Hypothalamus (tissue), 51 donors: ENCODE data around the gene KLF13.
A peak's percentile ranks its signal among the peaks of the same experiment; 100 is the strongest.

ENCODE experiments used
- DNase-seq, 51 donors: peaks; one replicate each; lab custom pipeline; 2025; lab: John Stamatoyannopoulos, UW

Gene KLF13

GRCh38 chr15:31358957-31359701 is 32.5 kb downstream of the KLF13 start:
- DNase-seq: no peak

- DNase-seq: no peak
These were observed 33.1 kb downstream of the KLF13 start for GRCh38 chr15:31359702-31360111.

DNA sequence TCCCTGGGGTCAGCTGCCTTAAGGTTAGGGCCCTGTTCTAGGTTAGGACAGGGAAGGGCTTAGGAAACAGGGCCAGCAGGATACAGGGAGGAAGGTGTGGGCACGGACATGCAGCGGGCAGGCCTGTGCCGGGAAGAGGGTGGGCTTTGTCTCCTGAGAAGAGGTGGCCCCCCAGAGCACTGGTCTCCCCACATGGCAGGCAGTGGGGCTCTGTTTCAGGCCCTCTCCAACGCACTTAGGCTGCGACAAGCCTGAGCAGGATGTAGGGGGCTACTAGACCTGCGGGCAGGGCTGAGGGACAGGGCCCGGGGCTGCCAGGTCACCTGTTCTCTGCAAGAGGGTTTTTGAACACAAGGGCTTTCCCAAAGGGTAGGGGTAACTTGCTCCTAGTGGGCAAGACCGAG is 33.5 kb downstream of the KLF13 start:
- no peak for DNase-seq

DNA sequence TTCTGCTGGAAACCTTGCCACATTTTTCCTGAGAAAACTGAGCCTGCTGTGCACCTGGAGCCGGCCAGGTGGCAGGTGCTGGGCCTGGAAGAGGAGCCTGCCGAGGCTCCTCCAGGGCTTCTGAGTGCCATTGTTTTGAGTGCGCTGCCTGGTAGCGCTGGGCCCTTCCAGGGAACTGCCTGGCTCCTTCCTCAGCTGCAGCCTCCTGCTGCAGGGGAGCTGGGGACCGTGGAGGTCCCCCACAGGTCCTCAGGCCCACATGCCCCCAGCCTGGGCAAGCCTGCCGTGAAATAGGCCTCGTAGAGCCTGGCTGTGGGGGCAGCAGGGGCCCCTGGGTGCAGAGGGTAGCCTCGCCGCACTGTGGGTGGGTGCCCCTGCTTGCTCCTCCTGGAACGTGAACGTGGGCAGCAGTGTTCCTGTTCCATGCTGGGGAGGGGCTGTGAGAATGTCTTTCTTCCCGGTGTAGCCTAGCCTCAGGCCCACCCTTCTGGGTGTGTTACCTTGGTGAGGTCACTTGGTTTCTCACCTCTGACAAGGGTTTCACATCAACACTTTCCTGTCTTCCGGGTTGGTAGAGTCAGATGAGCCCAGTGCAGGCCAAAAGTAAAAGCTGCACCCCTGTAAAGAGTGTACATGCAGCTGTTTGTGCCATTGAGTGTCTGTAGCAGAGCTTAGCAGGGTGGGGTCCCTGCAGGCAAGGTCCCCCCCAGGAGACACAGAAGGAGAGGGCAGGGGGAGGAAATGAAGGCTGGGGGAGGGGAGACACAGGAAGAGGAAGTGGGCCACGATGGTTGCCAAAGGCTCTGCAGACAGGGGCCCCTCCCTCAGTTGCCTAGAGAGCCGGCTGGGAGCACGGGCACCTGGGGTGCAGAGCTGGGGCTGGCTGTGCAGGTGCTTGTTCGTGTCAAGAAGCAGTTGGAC is 34.5 kb downstream of the KLF13 start:
- peak in 1 of 51 donors; percentile 24 for DNase-seq

GRCh38 chr15:31361764-31362515 is 35.3 kb downstream of the KLF13 start:
- no peak for DNase-seq

GRCh38 chr15:31362886-31363285 is 36.3 kb downstream of the KLF13 start:
- no peak for DNase-seq

DNA sequence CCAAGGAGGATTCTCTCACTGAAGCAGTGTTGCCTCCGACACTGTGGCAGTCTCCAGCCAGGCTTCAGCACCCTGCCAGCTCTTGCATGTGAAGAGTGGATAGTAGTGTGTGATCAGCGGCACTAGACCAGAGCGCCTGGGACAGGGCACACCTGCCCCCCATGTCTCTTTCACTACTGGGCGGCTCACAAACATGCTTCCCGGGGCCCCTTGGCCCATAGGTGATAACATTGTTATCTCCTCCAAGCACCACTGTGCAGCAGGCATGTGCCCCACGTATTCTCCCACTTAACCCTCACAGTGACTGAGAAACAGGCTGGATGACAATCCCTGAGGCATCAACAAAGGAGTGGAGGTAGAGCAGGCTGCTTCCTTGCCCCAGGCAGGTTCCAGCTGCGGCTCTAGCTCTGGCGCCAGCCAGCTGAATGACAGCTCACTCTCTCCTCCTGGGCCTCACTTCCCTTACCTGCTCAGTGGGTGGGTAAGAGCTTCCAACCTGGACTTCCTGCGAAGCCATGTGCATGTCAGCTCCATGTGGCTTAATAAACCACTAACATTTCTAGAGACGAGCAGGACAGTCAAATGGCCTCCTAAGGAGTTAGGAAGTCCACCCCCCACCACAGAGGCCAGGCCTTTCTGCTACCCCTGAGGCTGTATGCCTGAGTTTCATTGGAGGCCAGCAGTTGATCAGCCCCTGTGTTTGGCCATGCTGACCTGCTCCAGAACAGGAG is 37.8 kb downstream of the KLF13 start:
- peak in 4 of 51 donors; percentile 14 to 31 (median 22) for DNase-seq

DNA sequence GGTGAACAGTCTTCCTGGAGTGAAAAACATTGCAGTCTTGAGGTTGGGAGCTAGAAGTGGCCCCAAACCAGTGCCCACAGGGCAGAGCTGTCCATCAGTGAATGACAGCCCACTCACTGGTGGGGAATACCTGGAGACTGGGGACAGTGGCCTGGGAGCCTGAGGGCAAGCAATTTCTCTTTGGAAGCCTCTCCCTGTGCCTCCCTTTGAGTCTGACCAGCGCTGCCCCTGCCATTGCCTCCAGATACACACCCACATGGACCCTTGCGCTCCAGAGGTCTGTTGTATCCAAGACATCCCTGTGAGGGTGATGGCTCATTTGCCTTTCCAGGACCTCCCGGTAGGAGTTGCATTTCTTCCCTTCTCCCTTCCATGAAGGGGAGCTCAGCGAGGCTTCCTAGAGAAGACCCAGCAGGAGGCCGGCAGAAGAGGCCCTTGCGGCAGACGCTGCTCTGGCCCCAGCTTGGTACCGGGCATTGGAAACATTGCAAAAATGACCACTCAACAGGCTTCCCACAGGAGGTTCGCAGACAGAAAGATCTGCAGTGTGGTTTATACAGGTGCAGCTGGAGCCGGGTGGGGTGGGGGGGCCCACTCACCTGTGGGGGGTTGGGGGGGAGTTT is 38.5 kb downstream of the KLF13 start:
- no peak for DNase-seq

DNA sequence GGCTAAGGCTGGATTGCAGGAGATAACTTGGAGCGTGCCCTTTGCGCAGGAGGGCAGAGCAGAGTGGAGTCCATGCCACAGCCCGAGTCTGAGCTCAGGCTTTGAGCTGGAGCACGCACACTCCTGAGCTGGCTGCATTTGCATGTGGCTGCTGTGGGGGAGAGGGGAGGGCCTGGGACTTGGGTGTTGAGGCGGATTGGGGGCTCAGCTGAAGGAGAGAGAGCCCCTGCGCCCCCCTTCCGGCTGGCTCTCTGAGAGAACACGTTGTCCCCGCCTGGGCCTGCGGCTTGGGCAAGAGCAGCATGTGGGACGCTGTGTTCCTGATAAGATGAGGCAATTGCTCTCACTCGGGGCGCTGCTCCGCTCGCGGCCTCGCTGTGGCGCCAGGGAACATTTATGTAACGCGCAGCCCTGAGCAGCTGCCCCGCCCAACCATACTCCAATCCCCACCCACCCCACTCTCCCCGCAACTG is 39.1 kb downstream of the KLF13 start:
- DNase-seq: peak in 50 of 51 donors; percentile 20 to 97 (median 81)

- DNase-seq: peak in 5 of 51 donors; percentile 50 to 87 (median 65)
These were observed 39.6 kb downstream of the KLF13 start for GRCh38 chr15:31366169-31366734.

GRCh38 chr15:31367021-31367729 is 40.5 kb downstream of the KLF13 start:
- no peak for DNase-seq

DNA sequence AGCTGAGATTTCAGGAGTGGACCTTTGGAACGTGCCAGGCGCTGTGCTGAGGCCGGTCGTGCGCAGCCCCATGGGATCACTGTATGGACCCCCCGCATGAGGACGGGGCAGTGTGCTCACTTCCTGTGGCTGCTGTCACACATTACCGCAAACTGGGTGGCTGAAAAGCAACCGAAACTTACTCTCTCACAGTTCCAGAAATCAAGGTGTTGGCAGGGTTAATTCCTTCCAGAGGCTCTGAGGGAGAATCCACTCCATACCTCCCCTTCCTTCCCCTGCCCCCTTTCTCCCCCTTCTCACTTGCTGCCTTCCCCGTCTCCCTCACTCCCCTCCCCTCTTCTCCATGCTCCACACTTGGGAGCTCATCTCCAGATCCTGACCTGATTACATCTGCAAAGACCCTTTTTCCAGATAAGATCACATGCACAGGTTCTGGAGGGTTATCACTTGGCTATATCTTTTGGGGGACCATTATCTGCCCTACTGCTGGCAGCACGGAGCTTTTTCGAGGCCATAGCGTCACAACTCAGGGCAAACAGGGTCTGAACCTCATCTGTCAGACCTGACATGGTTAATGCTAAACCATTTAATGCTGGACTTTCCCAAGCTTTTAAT is 41.2 kb downstream of the KLF13 start:
- no peak for DNase-seq

- no peak for DNase-seq
These were observed 43.1 kb downstream of the KLF13 start for GRCh38 chr15:31369727-31370126.

- no peak for DNase-seq
These were observed 45.0 kb downstream of the KLF13 start for GRCh38 chr15:31371520-31372240.

- DNase-seq: peak in 28 of 51 donors; percentile 16 to 76 (median 46)
These were observed 46.0 kb downstream of the KLF13 start for GRCh38 chr15:31372635-31373091.

DNA sequence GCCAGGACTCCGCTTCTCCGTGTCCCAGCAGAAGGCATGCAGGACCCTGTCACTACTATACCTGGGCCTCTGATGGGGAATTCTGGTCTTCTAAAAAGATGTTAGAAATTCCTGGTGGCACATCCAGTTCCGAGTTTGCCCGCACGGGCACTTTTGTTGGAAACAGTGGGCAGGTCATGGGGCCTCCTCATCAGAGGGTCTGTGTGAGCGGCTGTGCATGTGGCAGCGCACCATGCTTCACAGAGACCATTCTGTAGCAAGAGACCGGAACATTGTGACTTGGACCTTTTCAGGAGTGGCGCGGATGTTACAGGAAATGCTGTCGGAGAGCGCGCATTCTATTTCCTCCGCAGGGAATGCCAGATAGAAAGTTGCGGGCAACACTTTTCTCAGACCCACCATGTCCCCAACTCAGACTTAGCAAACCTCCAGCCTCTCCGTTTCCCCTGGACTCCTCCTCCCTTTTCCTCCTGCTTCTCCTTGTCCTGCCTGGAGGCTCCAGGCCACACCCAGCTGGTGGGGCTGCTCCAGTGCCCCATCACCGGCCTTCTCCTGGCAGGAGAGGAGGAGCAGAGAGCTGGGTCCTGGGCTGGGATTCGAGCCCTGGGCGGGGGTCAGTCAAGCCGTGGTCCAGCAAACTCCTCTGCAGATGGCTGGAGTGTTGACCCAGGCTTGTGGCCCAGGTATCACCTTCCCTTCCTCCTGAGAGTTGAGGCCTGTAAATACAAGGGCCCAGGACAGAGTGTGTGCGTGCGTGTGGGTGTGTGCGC is 46.6 kb downstream of the KLF13 start:
- DNase-seq: no peak

- no peak for DNase-seq
These were observed 47.3 kb downstream of the KLF13 start for GRCh38 chr15:31373970-31374369.
